HepG2 (cell line): ENCODE measurements around the gene FBLN5. TPM values are rescaled to one million over a fixed set of nuclear protein-coding genes. Genes with fewer than 3 reads are reported as not detected.

Experiments used
- ATAC-seq: fragments of 200-7000 bp; cut with Tn5 transposase; 3 replicates; pipeline ENCODE4 v1.9.1; 2020; ENCODE audit warnings: mild to moderate bottlenecking, moderate library complexity
- BruUV-seq: library from RNA; stranded (reverse); fragments of 400-500 nt; replicated peaks from 2 replicates; lab custom pipeline; 2021; lab: Mats Ljungman, UMichigan
- CTCF ChIA-PET: fragments of 300-600 bp; formaldehyde crosslinking; extraction: SDS; loops from one replicate; lab custom pipeline; 2021; ENCODE audit warnings: low total read pairs, inconsistent platforms, low intra/inter-chr PET ratio; lab: Yijun Ruan, JAX
- POLR2A ChIA-PET: fragments of 350-600 bp; sonication (Branson Sonifier 250); formaldehyde crosslinking; loops from one replicate; lab custom pipeline; 2020; ENCODE audit warnings: antibody characterized with exemption, inconsistent platforms; lab: Yijun Ruan, JAX
- DNase-seq: peaks from one replicate; pipeline ENCODE4 v3.0.0-alpha.2; 2015; ENCODE audit warnings: low spot score
- FAIRE-seq: peaks from 3 replicates; lab custom pipeline; 2011; peaks lifted over from hg19 to GRCh38; lab: Jason Lieb, UNC
- H2AFZ ChIP-seq: one replicate; pipeline ENCODE4 v1.6.1; 2011; ENCODE audit warnings: low read length, inconsistent platforms
- H3K27ac ChIP-seq: fragments of 300-600 bp; 3 replicates; pipeline ENCODE4 v1.8.0; 2011; ENCODE audit warnings: mixed run types, mild to moderate bottlenecking, mixed read lengths, low read length, inconsistent platforms; ENCODE audit not compliant: insufficient read depth; ENCODE audit errors: extremely low read length
- H3K27me3 ChIP-seq, 2 experiments: fragments of 200-600 bp in 1 of 2; 2 replicates in 1 of 2; 3 replicates in 1 of 2; pipeline versions ENCODE4 v1.6.0 to v1.8.0; 2011; ENCODE audit warnings: low read length in 2 of 2, mild to moderate bottlenecking in 2 of 2, moderate library complexity in 2 of 2, inconsistent platforms in 1 of 2; ENCODE audit not compliant: insufficient read depth in 2 of 2, control insufficient read depth in 1 of 2
- H3K36me3 ChIP-seq, 2 experiments: fragments of 200-600 bp in 1 of 2; replicated peaks in 1 of 2; 2 replicates in 1 of 2; 3 replicates in 1 of 2; pipeline versions ENCODE4 v1.5.1 to v1.8.0; 2011; ENCODE audit warnings: low read length in 2 of 2, inconsistent platforms in 1 of 2; ENCODE audit not compliant: insufficient read depth in 2 of 2, control insufficient read depth in 1 of 2
- H3K4me1 ChIP-seq: 2 replicates; pipeline ENCODE4 v1.5.1; 2012; ENCODE audit warnings: low read length, inconsistent platforms; ENCODE audit not compliant: insufficient read depth
- H3K4me2 ChIP-seq: 2 replicates; pipeline ENCODE4 v1.6.0; 2011; ENCODE audit warnings: low read depth, low read length, inconsistent platforms
- H3K4me3 ChIP-seq, 3 experiments: fragments of 200-600 bp in 1 of 3; sonication (generic), shearing (Covaris generic) in 1 of 3; replicated peaks in 1 of 3; 2 replicates each; pipeline ENCODE4 v1.5.1; 2011 to 2016; ENCODE audit warnings: low read length in 3 of 3, inconsistent platforms in 2 of 3, low read depth in 2 of 3, mild to moderate bottlenecking in 2 of 3, control low read depth in 1 of 3, mixed read lengths in 1 of 3; ENCODE audit not compliant: insufficient read depth in 1 of 3
- H3K79me2 ChIP-seq: one replicate; pipeline ENCODE4 v1.6.1; 2011; ENCODE audit warnings: low read length, inconsistent platforms; ENCODE audit not compliant: insufficient read depth
- H3K9ac ChIP-seq: 2 replicates; pipeline ENCODE4 v1.6.0; 2011; ENCODE audit warnings: mild to moderate bottlenecking, low read depth, low read length, inconsistent platforms; ENCODE audit not compliant: insufficient read depth
- H3K9me3 ChIP-seq: 2 replicates; pipeline ENCODE4 v1.5.1; 2012; ENCODE audit warnings: mild to moderate bottlenecking, low read length
- H4K20me1 ChIP-seq: 2 replicates; pipeline ENCODE4 v1.6.0; 2011; ENCODE audit warnings: inconsistent platforms, mild to moderate bottlenecking, low read length, moderate library complexity; ENCODE audit not compliant: insufficient read depth
- BCL3 ChIP-seq: sonication (generic); formaldehyde crosslinking; IDR thresholded peaks from 2 replicates; pipeline ENCODE4 v1.5.1; 2020; ENCODE audit warnings: mild to moderate bottlenecking, missing genetic modification reagents, moderate library complexity
- CBFB ChIP-seq: sonication (generic); formaldehyde crosslinking; IDR thresholded peaks from 2 replicates; pipeline ENCODE4 v1.4.0; 2020; ENCODE audit warnings: missing genetic modification reagents
- GRHL1 ChIP-seq: sonication (generic); formaldehyde crosslinking; conservative IDR thresholded peaks from 2 replicates; pipeline ENCODE4 v1.8.0; 2022; ENCODE audit warnings: missing genetic modification reagents
- HES4 ChIP-seq: sonication (generic); formaldehyde crosslinking; IDR thresholded peaks from 2 replicates; pipeline ENCODE4 v1.9.0; 2021; ENCODE audit warnings: mild to moderate bottlenecking, missing genetic modification reagents, borderline replicate concordance
- HNF1B ChIP-seq: sonication (generic); formaldehyde crosslinking; IDR thresholded peaks from 2 replicates; pipeline ENCODE4 v1.5.1; 2020; ENCODE audit warnings: mild to moderate bottlenecking, moderate library complexity, missing genetic modification reagents
- HOXA3 ChIP-seq: sonication (generic); formaldehyde crosslinking; IDR thresholded peaks from 2 replicates; pipeline ENCODE4 v1.5.0; 2020; ENCODE audit warnings: missing genetic modification reagents
- MLLT10 ChIP-seq: sonication (generic); formaldehyde crosslinking; IDR thresholded peaks from 2 replicates; pipeline ENCODE4 v1.4.0; 2020; ENCODE audit warnings: missing genetic modification reagents
- PHF21A ChIP-seq: sonication (generic); formaldehyde crosslinking; IDR thresholded peaks from 2 replicates; pipeline ENCODE4 v1.5.0; 2020; ENCODE audit warnings: mild to moderate bottlenecking, missing genetic modification reagents
- SOX5 ChIP-seq: IDR thresholded peaks from 2 replicates; pipeline ENCODE4 v1.6.1; 2016; ENCODE audit warnings: borderline replicate concordance
- SRSF4 ChIP-seq: fragments of 200-400 bp; formaldehyde crosslinking; IDR thresholded peaks from one replicate; pipeline ENCODE4 v1.6.1; 2018; ENCODE audit warnings: mild to moderate bottlenecking, low read depth, low read length, moderate library complexity; ENCODE audit not compliant: poor library complexity, severe bottlenecking
- TAF15 ChIP-seq: fragments of 200-400 bp; formaldehyde crosslinking; IDR thresholded peaks from one replicate; pipeline ENCODE4 v1.6.1; 2018; ENCODE audit warnings: mild to moderate bottlenecking, low read depth, low read length; ENCODE audit not compliant: poor library complexity, severe bottlenecking
- ZBTB7B ChIP-seq: sonication (generic); formaldehyde crosslinking; IDR thresholded peaks from 2 replicates; pipeline ENCODE4 v1.4.0; 2020; ENCODE audit warnings: missing genetic modification reagents
- ZC3H4 ChIP-seq: sonication (generic); formaldehyde crosslinking; IDR thresholded peaks from 2 replicates; pipeline ENCODE4 v1.4.0; 2020; ENCODE audit warnings: missing genetic modification reagents, borderline replicate concordance
- ZNF101 ChIP-seq: sonication (generic); formaldehyde crosslinking; IDR thresholded peaks from 2 replicates; pipeline ENCODE4 v1.4.0; 2020; ENCODE audit warnings: mild to moderate bottlenecking, low read depth, missing genetic modification reagents, borderline replicate concordance
- ZNF224 ChIP-seq: sonication (generic); formaldehyde crosslinking; IDR thresholded peaks from 2 replicates; pipeline ENCODE4 v1.5.0; 2020; ENCODE audit warnings: mild to moderate bottlenecking, missing genetic modification reagents
- ZNF567 ChIP-seq: sonication (generic); formaldehyde crosslinking; IDR thresholded peaks from 2 replicates; pipeline ENCODE4 v1.8.1; 2023; ENCODE audit warnings: mild to moderate bottlenecking, missing genetic modification reagents, borderline replicate concordance
- ZNF777 ChIP-seq: sonication (generic); formaldehyde crosslinking; IDR thresholded peaks from 2 replicates; pipeline ENCODE4 v1.4.0; 2020; ENCODE audit warnings: missing genetic modification reagents
- ZNF792 ChIP-seq: IDR thresholded peaks from 2 replicates; pipeline ENCODE4 v1.6.1; 2016
- WGBS: methylation state at CpG from one replicate; pipeline ENCODE4 v1.1.6; 2017; ENCODE audit warnings: low lambda C conversion rate; 5-methylcytosine and 5-hydroxymethylcytosine counted together
- in situ Hi-C: cut with HindIII; loops from 2 replicates; pipeline ENCODE4 v1.10.0; 2017; ENCODE audit warnings: low pct_unique_long_range_greater_than_20kb; ENCODE audit not compliant: extremely low pct_ligation_motif_present
- intact Hi-C: fragments of 100-400 bp; cut with micrococcal nuclease; formaldehyde crosslinking; loops from one replicate; pipeline ENCODE4 v1.10.0; 2022; ENCODE audit not compliant: unreplicated experiment
- polyA plus RNA-seq, 8 experiments: library from polyadenylated mRNA; depleted of rRNA in 3 of 8; stranded (reverse) in 7 of 8; unstranded in 1 of 8; fragments of >200 nt; fragmentation: Illumina TruSeq in 4 of 8; extraction: Trizol in 4 of 8; gene quantifications; 2 replicates each; pipeline versions ENCODE4 v1.2.1 to v1.2.3, GENCODE V29; 2011 to 2016; ENCODE audit warnings: low read depth in 4 of 8, missing spikeins in 1 of 8, mixed read lengths in 1 of 8; ENCODE audit not compliant: insufficient read depth in 1 of 8
- total RNA-seq, 5 experiments: library from RNA; depleted of rRNA; stranded (reverse); fragments of >200 nt; fragmentation: Illumina TruSeq; extraction: Trizol; gene quantifications; 2 replicates each; pipeline ENCODE4 v1.2.3, GENCODE V29; 2016; ENCODE audit warnings: low read depth in 1 of 5

Gene FBLN5
- total and polyA plus RNA-seq, 2 of the 13 experiments (the other 11 are each of a cell fraction or from before 2014, with no cell fraction given), result 0.38 to 0.77 TPM

GRCh38 chr14:91857614-91858013 is 89.9 kb downstream of the FBLN5 start:
- H3K27ac ChIP-seq, result no peak overlapping the region
- H3K9me3 ChIP-seq, result no peaks in the 10 kb centered on the region
- H3K4me1 ChIP-seq, result no peaks in the 10 kb centered on the region
- H2AFZ ChIP-seq, result no peak overlapping the region
- no peaks in the 10 kb centered on the region for H4K20me1 ChIP-seq
- in situ Hi-C loops (no loop called here), intact Hi-C loops (no loop called here)
- ChIA-PET CTCF (no interaction called here), POLR2A (no interaction called here)
- WGBS, result 73% methylated on average over 2 of the region's 2 CpGs
- no peaks in the 10 kb centered on the region for H3K36me3 ChIP-seq
- peaks cover 2 to 5% of the 10 kb centered on the region in 2 experiments; a peak in 2 of 5 replicates for H3K27me3 ChIP-seq
- H3K4me2 ChIP-seq, result no peak overlapping the region
- no peak for TF ChIP-seq ZC3H4 (CRISPR knock-in tag)
- no peak for TF ChIP-seq ZBTB7B (CRISPR knock-in tag)
- no peak for TF ChIP-seq ZNF777 (CRISPR knock-in tag)
- TF ChIP-seq SOX5, result no peak
- TF ChIP-seq ZNF567 (CRISPR knock-in tag), result no peak
- TF ChIP-seq HOXA3 (CRISPR knock-in tag), result no peak
- TF ChIP-seq CBFB (CRISPR knock-in tag), result no peak
- TF ChIP-seq PHF21A, result no peak
- TF ChIP-seq ZNF101 (CRISPR knock-in tag), result no peak
- TF ChIP-seq HNF1B, result no peak
- TF ChIP-seq HES4 (CRISPR knock-in tag), result no peak
- TF ChIP-seq BCL3 (CRISPR knock-in tag), result no peak
- TF ChIP-seq TAF15, result no peak
- TF ChIP-seq MLLT10, result no peak
- TF ChIP-seq GRHL1 (CRISPR knock-in tag), result no peak
- no peak for TF ChIP-seq ZNF792 (CRISPR knock-in tag)
- TF ChIP-seq ZNF224 (CRISPR knock-in tag), result no peak
- TF ChIP-seq SRSF4, result no peak
- TF ChIP-seq, all 625 proteins: peak for 0
- no TSS peak for BruUV-seq
- Histone ChIP-seq H3K79me2 (no peaks in the 10 kb centered on the region), H3K9ac (no peak overlapping the region), H3K4me3 (no peak overlapping the region)
- FAIRE-seq, result no peak
- DNase-seq, result no peak
- no peak for ATAC-seq
